PC-3 (cell line): ENCODE data around the gene FAM229A.

Experiments used
- CTCF ChIP-seq: fragments of 300-600 bp; sonication (generic); conservative IDR thresholded peaks from 2 replicates; pipeline ENCODE4 v1.5.1; 2017; ENCODE audit warnings: antibody characterized with exemption, low read depth, mild to moderate bottlenecking, low read length
- EZH2 ChIP-seq: fragments of 300-600 bp; sonication (generic); IDR thresholded peaks from one replicate; pipeline ENCODE4 v1.6.1; 2017; ENCODE audit warnings: antibody characterized with exemption, mild to moderate bottlenecking, low read length; ENCODE audit not compliant: unreplicated experiment
- EZH2phosphoT487 ChIP-seq: fragments of 300-600 bp; sonication (generic); IDR thresholded peaks from 2 replicates; pipeline ENCODE4 v1.6.1; 2018; ENCODE audit warnings: mild to moderate bottlenecking, antibody characterized with exemption, low read length, borderline replicate concordance

GRCh38 chr1:32336591-32336932, 25.7 kb downstream of the FAM229A start:
- TF ChIP-seq CTCF (no peak), EZH2 (no peak), EZH2phosphoT487 (no peak)
